Glomerular visceral epithelial cell (primary cell): ENCODE results near the gene MITF.

Experiments used
- DNase-seq: peaks from one replicate; pipeline ENCODE4 v3.0.0-alpha.2; 2016; ENCODE audit errors: extremely low spot score

Gene MITF

GRCh38 chr3:69961706-69962439 lies 222.6 kb downstream of the MITF start:
- DNase-seq = no peak

- DNase-seq = no peak
Observed at GRCh38 chr3:69963643-69964042, 224.4 kb downstream of the MITF start.

GRCh38 chr3:69967156-69967555 lies 227.9 kb downstream of the MITF start:
- no peak for DNase-seq

- no peak for DNase-seq
Observed at GRCh38 chr3:69970827-69971226, 231.6 kb downstream of the MITF start.

- DNase-seq = no peak
Observed at GRCh38 chr3:69972672-69973071, 233.4 kb downstream of the MITF start.

GRCh38 chr3:69976021-69976420 lies 236.8 kb downstream of the MITF start:
- no peak for DNase-seq

- DNase-seq = peak; percentile 1
Observed at GRCh38 chr3:69983546-69984265, 244.4 kb downstream of the MITF start.

GRCh38 chr3:69985266-69985665 lies 246.0 kb downstream of the MITF start:
- no peak for DNase-seq

- no peak for DNase-seq
Observed at GRCh38 chr3:69986419-69986818, 247.2 kb downstream of the MITF start.

- DNase-seq = no peak
Observed at GRCh38 chr3:69987833-69988232, 248.6 kb downstream of the MITF start.

- DNase-seq = no peak
Observed at GRCh38 chr3:69993757-69994156, 254.5 kb downstream of the MITF start.

- DNase-seq = no peak
Observed at GRCh38 chr3:69994919-69995318, 255.7 kb downstream of the MITF start.

GRCh38 chr3:69997631-69998307 lies 258.5 kb downstream of the MITF start:
- no peak for DNase-seq

GRCh38 chr3:69998759-69999139 lies 259.5 kb downstream of the MITF start:
- no peak for DNase-seq

- no peak for DNase-seq
Observed at GRCh38 chr3:69999140-70000027, 260.1 kb downstream of the MITF start, which contains the start of gene SAMMSON. Gene SAMMSON (plus strand): TSS chr3:69999733.

- no peak for DNase-seq
Observed at GRCh38 chr3:70000028-70000410, 260.8 kb downstream of the MITF start.

- no peak for DNase-seq
Observed at GRCh38 chr3:70000563-70001081, 261.4 kb downstream of the MITF start.

- DNase-seq = no peak
Observed at GRCh38 chr3:70003119-70003518, 263.9 kb downstream of the MITF start.

- DNase-seq = no peak
Observed at GRCh38 chr3:70006089-70006488, 266.8 kb downstream of the MITF start.

- DNase-seq = no peak
Observed at GRCh38 chr3:70010346-70010745, 271.1 kb downstream of the MITF start.

GRCh38 chr3:70011582-70011981 lies 272.3 kb downstream of the MITF start:
- no peak for DNase-seq
